PC-3 (cell line): ENCODE data around the gene ZDHHC18. TPM values are rescaled to one million over a fixed set of nuclear protein-coding genes. Genes with fewer than 3 reads are reported as not detected.
"Not testable (repeated sequence)": the region's sequence is repeated elsewhere in the genome, so short reads cannot be mapped to it uniquely, and the experiment has no call there.

Source experiments
- ATAC-seq: fragments of 200-7000 bp; cut with Tn5 transposase; 2 replicates; pipeline ENCODE4 v1.9.1; 2020; ENCODE audit warnings: mild to moderate bottlenecking, moderate library complexity
- BruUV-seq: library from RNA; stranded (reverse); fragments of 400-500 nt; replicated peaks from 2 replicates; lab custom pipeline; 2021; lab: Mats Ljungman, UMichigan
- CTCF ChIA-PET: fragments of 300-600 bp; sonication (Branson Sonifier 250); formaldehyde crosslinking; loops from one replicate; lab custom pipeline; 2022; ENCODE audit warnings: antibody characterized with exemption; lab: Charles Lee
- POLR2A ChIA-PET: fragments of 300-600 bp; sonication (Branson Sonifier 250); formaldehyde crosslinking; loops from one replicate; lab custom pipeline; 2022; ENCODE audit warnings: antibody characterized with exemption; ENCODE audit not compliant: unreplicated experiment; lab: Charles Lee
- DNase-seq: peaks from one replicate; pipeline ENCODE4 v3.0.0-alpha.2; 2015
- H2AFZ ChIP-seq: fragments of 300-600 bp; sonication (generic); 2 replicates; pipeline ENCODE4 v1.6.0; 2016; ENCODE audit warnings: antibody characterized with exemption, low read length
- H3F3A ChIP-seq: fragments of 300-600 bp; sonication (generic); one replicate; pipeline ENCODE4 v1.6.0; 2017; ENCODE audit warnings: antibody characterized with exemption, low read length, control low read depth, mild to moderate bottlenecking; ENCODE audit not compliant: unreplicated experiment
- H3K27ac ChIP-seq: fragments of 300-600 bp; sonication (generic); 2 replicates; pipeline ENCODE4 v1.5.1; 2016; ENCODE audit warnings: mild to moderate bottlenecking, low read length
- H3K27me3 ChIP-seq: fragments of 300-600 bp; sonication (generic); 2 replicates; pipeline ENCODE4 v1.6.1; 2016; ENCODE audit warnings: low read length, mixed read lengths
- H3K36me3 ChIP-seq: fragments of 300-600 bp; sonication (generic); 2 replicates; pipeline ENCODE4 v1.6.1; 2016; ENCODE audit warnings: low read depth, mixed run types, low read length, mixed read lengths
- H3K4me1 ChIP-seq: fragments of 300-600 bp; sonication (generic); 2 replicates; pipeline ENCODE4 v1.5.1; 2016; ENCODE audit warnings: low read length; ENCODE audit not compliant: insufficient read depth
- H3K4me2 ChIP-seq: fragments of 300-600 bp; sonication (generic); 2 replicates; pipeline ENCODE4 v1.6.0; 2016; ENCODE audit warnings: low read length
- H3K4me3 ChIP-seq: fragments of 300-600 bp; sonication (generic); 2 replicates; pipeline ENCODE4 v1.5.1; 2016; ENCODE audit warnings: mild to moderate bottlenecking, low read length, mixed read lengths
- H3K79me2 ChIP-seq: fragments of 300-600 bp; sonication (generic); 2 replicates; pipeline ENCODE4 v1.6.1; 2017; ENCODE audit warnings: low read length, mixed read lengths
- H3K9ac ChIP-seq: fragments of 300-600 bp; sonication (generic); 2 replicates; pipeline ENCODE4 v1.6.0; 2016; ENCODE audit warnings: mild to moderate bottlenecking, low read length
- H3K9me2 ChIP-seq: fragments of 300-600 bp; sonication (generic); replicated peaks from 2 replicates; pipeline ENCODE4 v1.6.1; 2016; ENCODE audit warnings: mixed run types, low read length, mixed read lengths
- H3K9me3 ChIP-seq: fragments of 300-600 bp; sonication (generic); 2 replicates; pipeline ENCODE4 v1.6.1; 2016; ENCODE audit warnings: low read length, mixed read lengths
- H4K20me1 ChIP-seq: fragments of 300-600 bp; sonication (generic); 2 replicates; pipeline ENCODE4 v1.6.1; 2016; ENCODE audit warnings: low read length, mixed read lengths
- CTCF ChIP-seq: fragments of 300-600 bp; sonication (generic); conservative IDR thresholded peaks from 2 replicates; pipeline ENCODE4 v1.5.1; 2017; ENCODE audit warnings: antibody characterized with exemption, low read depth, mild to moderate bottlenecking, low read length
- EZH2 ChIP-seq: fragments of 300-600 bp; sonication (generic); IDR thresholded peaks from one replicate; pipeline ENCODE4 v1.6.1; 2017; ENCODE audit warnings: antibody characterized with exemption, mild to moderate bottlenecking, low read length; ENCODE audit not compliant: unreplicated experiment
- EZH2phosphoT487 ChIP-seq: fragments of 300-600 bp; sonication (generic); IDR thresholded peaks from 2 replicates; pipeline ENCODE4 v1.6.1; 2018; ENCODE audit warnings: mild to moderate bottlenecking, antibody characterized with exemption, low read length, borderline replicate concordance
- intact Hi-C: fragments of 100-400 bp; cut with micrococcal nuclease; formaldehyde crosslinking; loops from 2 replicates; pipeline ENCODE4 v1.9.0; 2023
- total RNA-seq: library from RNA; depleted of rRNA; stranded (reverse); fragments of >200 nt; gene quantifications from 2 replicates; pipeline ENCODE4 v1.2.3, GENCODE V29; 2014

ZDHHC18 gene
- total RNA-seq, 1 experiment from 2014 or later, result 18.1 TPM

GRCh38 chr1:26799479-26800142 is 26.9 kb upstream of the ZDHHC18 start:
- Histone ChIP-seq H3K4me2 (peak overlapping the region; percentile 70), H3K4me3 (peak overlapping the region; percentile 43; the same call in 1 of the 2 replicates), H3K9ac (peak overlapping the region; percentile 44), H3K27me3 (no peaks in the 10 kb centered on the region), H4K20me1 (no peaks in the 10 kb centered on the region), H2AFZ (peak overlapping the region; percentile 21; the same call in 1 of the 2 replicates), H3F3A (no peaks in the 10 kb centered on the region), H3K36me3 (no peaks in the 10 kb centered on the region), H3K27ac (peak overlapping the region; percentile 82), H3K79me2 (no peaks in the 10 kb centered on the region), H3K9me3 (no peaks in the 10 kb centered on the region), H3K9me2 (no peaks in the 10 kb centered on the region), H3K4me1 (peaks cover 36% of the 10 kb centered on the region)
- TF ChIP-seq CTCF (no peak), EZH2phosphoT487 (no peak), EZH2 (no peak)
- ChIA-PET POLR2A (interaction anchor here (0.6 to 1.1 kb wide), 2 partner anchors 12 to 65 kb away, joined by 4 to 5 read pairs; partner anchors contain the start of gene PIGV), CTCF (interaction anchor here (0.5 to 1.5 kb wide), 11 partner anchors 10 to 262 kb away, joined by 3 to 7 read pairs (median 3); partner anchors contain the start of gene PIGV)
- peak; percentile 81 for DNase-seq
- peak; percentile 82 for ATAC-seq
- no TSS peak for BruUV-seq
- intact Hi-C loops, result no loop called here

- intact Hi-C loops, POLR2A ChIA-PET: not testable (repeated sequence)
These were observed 22.6 kb upstream of the ZDHHC18 start for GRCh38 chr1:26803932-26804331.

DNA sequence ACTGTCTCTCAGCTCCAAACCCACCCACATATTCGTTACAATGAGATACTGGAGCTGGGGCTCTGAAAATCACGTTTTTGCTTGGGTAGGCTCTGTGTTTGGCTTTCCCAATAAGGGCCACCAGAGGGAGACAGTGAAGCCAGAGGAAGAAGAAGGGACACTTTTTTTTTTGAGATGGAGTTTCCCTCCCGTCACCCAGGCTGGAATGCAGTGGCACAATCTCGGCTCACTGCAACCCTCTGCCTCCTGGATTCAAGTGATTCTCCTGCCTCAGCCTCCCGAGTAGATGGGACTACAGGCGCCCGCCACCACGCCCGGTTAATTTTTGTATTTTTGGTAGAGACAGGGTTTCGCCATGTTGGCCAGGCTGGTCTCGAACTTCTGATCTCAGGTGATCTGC is 16.4 kb upstream of the ZDHHC18 start:
- not testable (repeated sequence) for H3K9me2 ChIP-seq, H3K79me2 ChIP-seq, H2AFZ ChIP-seq, H3K4me3 ChIP-seq, H3K9me3 ChIP-seq, H3K27ac ChIP-seq, H3K4me2 ChIP-seq, H4K20me1 ChIP-seq, H3F3A ChIP-seq, H3K9ac ChIP-seq, BruUV-seq, H3K4me1 ChIP-seq, H3K27me3 ChIP-seq, H3K36me3 ChIP-seq
- ChIA-PET POLR2A (interaction anchor here (0.6 to 0.7 kb wide), 2 partner anchors 21 to 116 kb away, joined by 4 to 10 read pairs; no protein-coding TSS in a partner anchor), CTCF (interaction anchor here (1.0 to 1.3 kb wide), 5 partner anchors 10 to 71 kb away, joined by 3 to 11 read pairs (median 5); no protein-coding TSS in a partner anchor)
- DNase-seq, result peak; percentile 83
- TF ChIP-seq CTCF, result peak; percentile 65
- intact Hi-C loops, result loop anchor here (5.0 kb wide), 1 partner anchor 67 kb away; no protein-coding TSS in a partner anchor
- ATAC-seq, result peak; percentile 40; the same call in 1 of the 2 replicates

More at GRCh38 chr1:26803932-26804331, 22.6 kb upstream of the ZDHHC18 start:
- H3K9me3 ChIP-seq, DNase-seq, H4K20me1 ChIP-seq, H2AFZ ChIP-seq, H3K79me2 ChIP-seq, H3K9ac ChIP-seq, H3K27me3 ChIP-seq, H3F3A ChIP-seq, H3K36me3 ChIP-seq, H3K4me2 ChIP-seq, H3K4me3 ChIP-seq, ATAC-seq, H3K9me2 ChIP-seq, CTCF ChIA-PET, BruUV-seq, H3K27ac ChIP-seq: not testable (repeated sequence)
- H3K4me1 ChIP-seq, result peaks cover 25% of the 10 kb centered on the region
